Suprapubic skin (tissue), 4 donors: ENCODE data around the gene GMPPB.
"Not testable (repeated sequence)": the region's sequence is repeated elsewhere in the genome, so short reads cannot be mapped to it uniquely, and the experiment has no call there.

Experiments
- CTCF ChIP-seq, 2 donors: fragments of 200-600 bp in 1 of 2; fragments of 450-650 bp in 1 of 2; sonication (generic) in 1 of 2; IDR thresholded peaks; one replicate each; pipeline ENCODE4 v1.5.1; 2016 to 2019; ENCODE audit warnings: antibody characterized with exemption in 2 of 2, mild to moderate bottlenecking in 1 of 2, moderate library complexity in 1 of 2
- EP300 ChIP-seq: sonication (generic); formaldehyde crosslinking; IDR thresholded peaks from one replicate; pipeline ENCODE4 v1.6.1; 2017; ENCODE audit warnings: antibody characterized with exemption
- POLR2A ChIP-seq, 2 donors: fragments of 450-650 bp; IDR thresholded peaks; one replicate each; pipeline ENCODE4 v1.6.1; 2017; ENCODE audit warnings: antibody characterized with exemption in 2 of 2, mild to moderate bottlenecking in 2 of 2, moderate library complexity in 2 of 2
- POLR2AphosphoS5 ChIP-seq, 3 donors: sonication (generic); formaldehyde crosslinking; IDR thresholded peaks; one replicate each; pipeline ENCODE4 v1.6.1; 2017; ENCODE audit warnings: antibody characterized with exemption in 3 of 3

- not testable (repeated sequence) for TF ChIP-seq CTCF (IDR thresholded peaks at IDR 0.05); POLR2A (IDR thresholded peaks at IDR 0.05); POLR2AphosphoS5 (IDR thresholded peaks at IDR 0.05); EP300
Observed at GRCh38 chr3:49686769-49687423, 36.9 kb downstream of the GMPPB start.
